HG03342 (cell line): Measurements from ENCODE around the gene TXNDC16.
"Not testable (repeated sequence)": the region's sequence is repeated elsewhere in the genome, so short reads cannot be mapped to it uniquely, and the experiment has no call there.

Source experiments
- ATAC-seq: cut with Tn5 transposase; IDR thresholded peaks from one replicate; pipeline ENCODE4 v1.9.1; 2021; ENCODE audit warnings: mild to moderate bottlenecking, moderate library complexity; ENCODE audit not compliant: unreplicated experiment

Gene TXNDC16, protein sequence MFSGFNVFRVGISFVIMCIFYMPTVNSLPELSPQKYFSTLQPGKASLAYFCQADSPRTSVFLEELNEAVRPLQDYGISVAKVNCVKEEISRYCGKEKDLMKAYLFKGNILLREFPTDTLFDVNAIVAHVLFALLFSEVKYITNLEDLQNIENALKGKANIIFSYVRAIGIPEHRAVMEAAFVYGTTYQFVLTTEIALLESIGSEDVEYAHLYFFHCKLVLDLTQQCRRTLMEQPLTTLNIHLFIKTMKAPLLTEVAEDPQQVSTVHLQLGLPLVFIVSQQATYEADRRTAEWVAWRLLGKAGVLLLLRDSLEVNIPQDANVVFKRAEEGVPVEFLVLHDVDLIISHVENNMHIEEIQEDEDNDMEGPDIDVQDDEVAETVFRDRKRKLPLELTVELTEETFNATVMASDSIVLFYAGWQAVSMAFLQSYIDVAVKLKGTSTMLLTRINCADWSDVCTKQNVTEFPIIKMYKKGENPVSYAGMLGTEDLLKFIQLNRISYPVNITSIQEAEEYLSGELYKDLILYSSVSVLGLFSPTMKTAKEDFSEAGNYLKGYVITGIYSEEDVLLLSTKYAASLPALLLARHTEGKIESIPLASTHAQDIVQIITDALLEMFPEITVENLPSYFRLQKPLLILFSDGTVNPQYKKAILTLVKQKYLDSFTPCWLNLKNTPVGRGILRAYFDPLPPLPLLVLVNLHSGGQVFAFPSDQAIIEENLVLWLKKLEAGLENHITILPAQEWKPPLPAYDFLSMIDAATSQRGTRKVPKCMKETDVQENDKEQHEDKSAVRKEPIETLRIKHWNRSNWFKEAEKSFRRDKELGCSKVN

DNA sequence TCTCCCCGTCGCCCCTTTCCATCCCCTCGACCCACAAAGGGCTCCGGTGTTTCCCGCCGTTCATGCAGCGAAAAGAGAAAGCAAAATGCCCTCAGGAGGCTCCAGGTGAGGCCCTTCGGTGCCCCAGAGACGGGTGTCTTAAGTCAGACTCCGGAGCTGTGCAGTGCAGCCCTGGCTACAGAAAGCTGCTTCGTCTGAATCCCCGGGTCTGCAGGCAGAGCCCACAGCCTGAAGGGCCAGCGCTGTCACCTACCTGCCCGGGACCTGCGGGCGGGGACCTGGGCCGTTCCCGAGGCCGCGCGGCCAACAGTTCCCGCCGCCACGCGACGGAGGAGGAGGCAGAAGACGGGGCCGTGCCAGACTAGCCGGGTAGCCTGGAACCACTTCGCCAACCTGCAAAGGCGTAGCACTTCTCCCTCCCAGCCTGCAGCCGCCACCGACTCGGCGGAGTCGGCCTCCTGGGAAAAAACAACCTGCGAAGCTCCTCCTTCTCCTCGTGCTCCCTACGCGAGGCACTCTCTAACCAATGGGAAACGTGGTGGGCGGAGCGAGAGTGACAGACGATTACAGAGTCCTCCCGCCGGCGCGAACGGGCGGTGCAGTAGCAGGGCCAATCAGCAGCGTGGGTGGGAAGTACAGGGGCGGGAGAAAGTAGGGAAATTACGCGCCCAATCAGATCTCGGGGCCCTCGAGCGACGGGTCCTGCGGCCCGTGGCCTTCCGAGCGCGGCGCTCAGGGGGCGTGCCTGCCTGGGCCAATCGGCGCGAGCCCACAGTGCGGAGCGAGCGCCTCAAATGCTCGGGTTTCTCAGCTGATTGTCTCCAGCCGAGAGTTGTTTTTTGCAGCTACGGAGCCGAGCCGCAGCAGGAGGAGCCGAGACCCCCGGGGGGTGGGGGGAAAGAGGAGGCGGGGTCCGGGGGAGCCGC lies at the start of gene TXNDC16, which contains the start of gene GPR137C:
TSS of gene TXNDC16 (minus strand) at position 443 of the 926 bp plus-strand sequence. CDS start 8,948 bp downstream, outside the sequence.
TSS of gene GPR137C (plus strand) at position 774 of the 926 bp plus-strand sequence. CDS start 312 bp downstream, outside the sequence.
- ATAC-seq: peak; percentile 89

DNA sequence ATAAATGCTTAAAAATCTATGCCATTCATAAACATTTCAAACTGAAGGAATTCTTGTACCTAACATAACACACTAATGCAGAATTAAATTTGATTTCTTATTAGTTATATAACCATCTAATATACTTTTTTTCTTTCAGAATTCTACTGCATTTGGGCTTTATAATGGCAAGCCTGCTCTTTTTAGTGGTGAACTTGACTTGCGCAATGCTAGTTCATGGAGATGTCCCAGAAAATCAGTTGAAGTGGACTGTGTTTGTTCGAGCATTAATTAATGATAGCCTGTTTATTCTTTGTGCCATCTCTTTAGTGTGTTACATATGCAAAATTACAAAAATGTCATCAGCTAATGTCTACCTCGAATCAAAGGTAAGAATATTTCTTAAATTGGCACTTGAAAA lies 47.7 kb upstream of the TXNDC16 start:
- ATAC-seq: no peak

DNA sequence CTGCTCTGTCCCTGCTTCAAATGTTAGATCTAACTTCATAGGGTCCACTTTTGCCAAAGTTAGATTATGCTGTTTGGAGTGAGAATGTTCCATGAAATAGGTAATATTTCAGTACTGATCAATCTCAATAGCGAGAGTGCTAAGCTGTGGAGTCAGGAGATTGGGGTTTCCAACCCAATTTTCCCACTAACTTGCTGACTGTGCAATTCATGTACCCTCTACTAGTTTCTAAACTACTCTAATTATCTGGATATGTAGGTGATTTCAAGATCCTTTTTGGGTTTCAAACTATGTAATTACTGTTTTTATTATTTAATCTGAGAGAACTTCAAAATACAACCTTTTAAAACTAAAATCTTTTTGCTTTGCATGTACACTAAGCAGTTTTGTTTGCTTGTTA lies 46.3 kb upstream of the TXNDC16 start:
- no peak for ATAC-seq

DNA sequence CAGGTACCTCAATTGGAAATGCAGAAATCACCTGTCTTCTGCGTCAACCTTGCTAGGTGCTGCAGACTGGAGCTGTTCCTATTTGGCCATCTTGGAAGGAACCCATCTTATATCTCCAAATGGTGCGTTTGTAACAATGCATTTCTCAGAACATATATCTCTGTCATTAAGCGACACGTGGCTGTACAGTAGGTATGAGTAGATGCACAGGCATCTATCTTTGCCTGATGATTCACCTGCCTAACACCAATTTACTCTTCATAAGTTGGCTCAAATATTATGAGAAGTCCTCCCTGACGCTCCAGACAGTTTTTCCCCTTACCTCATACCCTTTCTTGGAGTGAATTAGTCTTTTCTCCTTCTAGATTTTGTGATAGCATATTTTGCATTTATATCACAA lies 44.6 kb upstream of the TXNDC16 start:
- ATAC-seq: no peak

DNA sequence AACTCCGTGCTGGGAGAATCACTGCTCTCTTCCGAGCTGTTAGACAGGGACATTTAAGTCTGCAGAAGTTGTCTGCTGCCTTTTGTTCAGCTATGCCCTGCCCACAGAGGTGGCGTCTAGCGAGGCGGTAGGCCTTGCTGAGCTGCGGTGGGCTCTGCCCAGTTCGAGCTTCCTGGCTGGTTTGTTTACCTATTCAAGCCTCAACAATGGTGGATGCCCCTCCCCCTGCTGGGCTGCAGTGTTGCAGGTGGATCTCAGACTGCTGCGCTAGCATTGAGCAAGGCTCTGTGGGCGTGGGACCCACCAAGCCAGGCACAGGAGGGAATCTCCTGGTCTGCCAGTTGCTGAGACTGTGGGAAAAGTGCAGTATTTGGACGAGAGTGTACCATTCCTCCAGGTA lies 44.0 kb upstream of the TXNDC16 start:
- no peak for ATAC-seq

DNA sequence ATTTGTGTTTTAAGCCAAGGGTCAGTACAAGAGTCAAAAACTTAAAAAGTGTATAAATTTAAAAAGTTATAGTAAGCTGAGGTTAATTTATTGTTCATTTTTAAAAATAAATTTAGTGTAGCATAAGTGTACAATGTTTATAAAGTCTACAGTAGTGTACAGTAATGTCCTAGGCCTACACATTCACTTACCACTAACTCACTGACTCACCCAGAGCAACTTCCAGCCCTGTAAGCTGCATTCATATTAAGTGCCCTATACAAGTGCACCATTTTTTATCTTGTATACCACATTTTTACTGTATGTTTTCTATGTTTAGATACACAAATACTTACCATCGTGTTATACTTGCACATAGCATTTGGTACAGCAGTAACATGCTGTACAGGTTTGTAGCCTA lies 38.0 kb upstream of the TXNDC16 start:
- no peak for ATAC-seq

DNA sequence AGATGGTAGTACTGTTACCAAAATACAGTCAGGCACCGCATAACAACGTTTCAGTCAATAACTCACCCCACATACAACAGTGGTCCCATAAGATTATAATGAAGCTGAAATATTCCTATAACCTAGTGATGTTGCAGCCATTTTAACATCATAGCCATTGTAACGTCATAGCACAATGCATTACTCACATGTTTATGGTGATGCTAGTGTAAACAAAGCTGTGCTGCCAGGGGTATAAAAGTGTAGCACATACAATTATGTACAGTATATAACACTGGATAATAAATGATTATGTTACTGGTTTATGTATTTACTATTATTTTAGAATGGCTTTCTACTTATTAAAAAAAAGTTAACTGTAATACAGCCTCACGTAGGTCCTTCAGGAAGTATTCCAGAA lies 37.3 kb upstream of the TXNDC16 start:
- no peak for ATAC-seq

DNA sequence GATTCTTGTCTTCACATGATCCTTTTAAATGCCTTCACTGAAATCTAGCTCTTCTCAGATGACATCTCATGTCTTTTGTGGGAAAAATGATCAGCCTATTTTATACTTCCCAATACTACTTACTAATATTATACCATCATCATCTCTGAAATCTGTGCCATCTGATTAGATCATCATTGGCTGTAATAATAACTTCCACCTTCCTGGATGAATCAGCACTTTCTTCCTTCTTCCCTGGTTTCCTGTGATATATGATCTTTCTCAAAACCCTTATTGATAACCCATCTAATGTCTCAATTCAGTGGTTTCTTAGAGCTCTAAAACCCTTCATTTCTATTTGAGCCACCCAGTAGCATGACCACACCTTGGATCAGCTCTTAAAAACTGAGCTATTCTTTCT lies 31.2 kb upstream of the TXNDC16 start:
- ATAC-seq: no peak

DNA sequence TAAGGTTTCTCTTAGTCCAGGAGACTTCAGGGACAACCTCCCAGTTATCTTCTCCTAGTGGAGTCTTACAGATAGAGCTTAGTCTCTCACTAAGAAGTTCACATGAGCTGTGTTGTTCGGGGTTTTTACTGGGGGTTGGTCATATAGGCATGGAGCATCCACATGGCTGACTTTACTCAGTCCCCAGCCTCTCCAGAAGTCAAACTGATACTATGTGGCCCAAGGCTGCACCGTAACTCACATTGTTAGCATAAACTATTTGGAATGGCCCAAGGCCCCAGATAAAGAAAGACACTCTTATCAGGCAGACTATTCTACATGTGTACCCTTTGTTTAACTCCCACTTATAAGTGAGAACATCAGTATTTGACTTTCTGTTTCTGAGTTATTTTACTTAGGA lies 23.6 kb upstream of the TXNDC16 start:
- ATAC-seq: no peak

DNA sequence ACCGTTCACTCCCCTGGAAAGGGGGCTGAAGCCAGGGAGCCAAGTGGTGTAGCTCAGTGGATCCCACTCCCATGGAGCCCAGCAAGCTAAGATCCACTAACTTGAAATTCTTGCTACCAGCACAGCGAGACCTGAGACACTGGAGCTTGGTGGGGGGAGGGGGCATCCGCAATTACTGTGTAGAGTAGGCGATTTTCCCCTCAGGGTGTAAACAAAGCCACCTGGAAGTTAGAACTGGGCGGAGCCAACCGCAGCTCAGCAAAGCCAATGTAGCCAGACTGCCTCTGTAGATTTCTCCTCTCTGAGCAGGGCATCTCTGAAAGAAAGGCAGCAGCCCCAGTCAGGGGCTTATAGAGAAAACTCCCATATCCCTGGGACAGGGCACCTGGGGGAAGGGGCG lies 16.1 kb upstream of the TXNDC16 start:
- ATAC-seq: not testable (repeated sequence)

DNA sequence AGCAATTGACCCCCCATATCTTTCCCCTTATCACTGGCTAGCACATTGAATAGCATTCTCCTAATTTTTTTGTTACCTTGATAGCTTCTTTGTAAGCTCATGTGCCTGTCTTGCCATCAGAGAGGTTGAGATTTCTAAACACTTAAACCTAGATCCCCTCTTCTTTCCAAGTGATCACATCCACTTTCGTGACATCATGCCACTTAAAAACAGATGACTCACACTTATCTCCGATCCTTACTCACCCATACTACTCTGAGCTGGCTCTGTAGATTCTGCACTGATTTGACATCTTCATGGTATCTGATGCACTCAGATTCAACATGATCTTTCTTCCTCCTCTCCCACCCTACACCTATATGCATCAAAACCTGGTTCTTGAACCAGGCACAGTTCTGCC lies 10.8 kb upstream of the TXNDC16 start:
- no peak for ATAC-seq

DNA sequence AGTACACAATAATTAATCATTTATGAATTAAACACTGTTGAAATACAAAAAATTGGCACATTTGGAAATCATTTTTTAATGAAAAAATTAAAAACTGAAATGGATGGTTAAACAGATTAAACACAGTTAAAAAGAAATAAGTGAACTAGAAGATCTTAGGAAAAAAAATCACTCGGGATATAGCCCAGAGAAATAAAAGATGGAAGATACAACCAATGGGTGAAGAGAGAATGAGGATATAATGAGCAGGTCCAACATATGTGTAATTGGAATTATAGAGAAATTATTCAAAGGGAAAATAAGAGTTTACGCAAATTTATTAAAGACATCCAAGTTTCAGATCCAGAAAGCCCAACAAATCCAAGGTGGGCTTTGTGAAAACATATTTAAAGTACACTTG lies 6.4 kb upstream of the TXNDC16 start:
- ATAC-seq: no peak

DNA sequence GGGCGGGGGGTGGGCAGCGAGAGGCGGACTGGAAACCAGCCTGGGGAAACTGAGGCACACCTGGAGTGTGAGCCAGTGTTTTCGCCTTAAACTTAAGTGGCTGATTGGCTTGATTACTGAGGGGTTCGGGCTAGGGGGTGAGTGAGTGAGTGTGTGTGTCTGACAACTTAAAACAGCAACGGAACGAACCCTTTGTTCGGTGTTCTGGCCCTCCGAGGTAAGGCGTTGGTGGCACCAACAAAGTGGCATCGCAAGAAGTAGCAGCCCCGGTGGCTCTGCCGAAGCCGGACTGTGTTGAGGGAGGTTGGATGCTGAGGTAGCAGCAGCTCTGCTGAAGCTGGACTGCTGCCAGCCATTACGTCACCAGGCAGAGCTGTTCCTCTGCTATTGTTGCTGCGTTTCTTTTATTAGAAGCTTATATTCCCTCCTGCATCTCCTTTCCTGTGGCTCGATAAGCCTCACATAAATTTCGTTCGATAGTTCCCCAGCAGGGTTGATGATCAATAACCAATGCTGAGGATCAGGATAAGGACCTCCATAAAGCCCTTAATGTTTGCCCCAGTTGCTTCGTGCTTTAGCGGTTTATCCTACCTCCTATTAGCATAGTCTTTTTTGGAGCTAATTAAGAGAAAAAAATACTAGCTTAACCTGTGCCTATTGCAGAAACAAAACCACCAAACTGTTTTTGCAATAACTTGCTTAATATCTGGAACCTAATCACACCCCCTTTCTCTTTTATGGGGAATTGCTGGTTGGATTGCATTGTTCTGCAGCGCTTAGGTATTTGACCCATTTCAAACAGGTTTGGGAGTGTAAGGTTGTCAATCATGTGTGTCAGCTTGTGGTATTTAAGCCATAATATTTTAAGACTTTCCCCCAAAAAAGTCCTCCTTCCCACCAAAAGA lies 1.6 kb upstream of the TXNDC16 start:
- no peak for ATAC-seq

DNA sequence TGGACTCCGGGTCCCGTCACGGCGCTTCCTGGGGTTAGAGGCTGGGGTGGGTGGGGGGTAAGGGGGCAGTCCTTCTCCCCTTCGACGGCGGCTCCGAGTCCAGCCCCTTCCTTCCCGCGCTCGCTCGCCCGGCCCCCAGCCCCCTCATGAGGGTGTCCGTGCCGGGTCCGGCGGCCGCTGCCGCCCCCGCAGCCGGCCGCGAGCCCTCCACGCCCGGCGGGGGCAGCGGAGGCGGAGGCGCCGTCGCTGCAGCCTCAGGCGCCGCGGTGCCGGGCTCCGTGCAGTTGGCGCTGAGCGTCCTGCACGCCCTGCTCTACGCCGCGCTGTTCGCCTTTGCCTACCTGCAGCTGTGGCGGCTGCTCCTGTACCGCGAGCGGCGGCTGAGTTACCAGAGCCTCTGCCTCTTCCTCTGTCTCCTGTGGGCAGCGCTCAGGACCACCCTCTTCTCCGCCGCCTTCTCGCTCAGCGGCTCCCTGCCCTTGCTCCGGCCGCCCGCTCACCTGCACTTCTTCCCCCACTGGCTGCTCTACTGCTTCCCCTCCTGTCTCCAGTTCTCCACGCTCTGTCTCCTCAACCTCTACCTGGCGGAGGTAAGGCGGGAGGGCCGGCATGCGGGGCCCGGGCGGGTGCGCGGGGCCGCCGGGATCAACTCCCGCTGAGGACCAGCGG lies 831 bp upstream of the TXNDC16 start:
- ATAC-seq: peak; percentile 23

DNA sequence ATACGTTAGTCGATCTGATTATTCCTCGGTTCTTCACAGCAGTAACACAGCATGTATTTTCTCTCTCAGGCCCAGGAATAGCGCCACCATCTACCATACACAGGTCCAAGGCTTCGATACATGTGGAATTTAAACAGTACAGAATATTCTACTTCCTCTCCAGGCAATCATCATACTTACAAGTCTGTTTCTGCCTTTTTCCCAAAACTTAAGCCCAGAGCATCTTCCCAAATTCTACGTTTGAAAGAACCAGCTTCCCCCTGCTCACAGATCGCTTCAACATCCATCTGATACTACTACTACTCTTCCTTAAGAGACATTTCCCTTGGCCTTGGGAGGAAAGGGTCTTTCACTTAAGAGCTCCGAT lies 626 bp downstream of the TXNDC16 start:
- no peak for ATAC-seq

DNA sequence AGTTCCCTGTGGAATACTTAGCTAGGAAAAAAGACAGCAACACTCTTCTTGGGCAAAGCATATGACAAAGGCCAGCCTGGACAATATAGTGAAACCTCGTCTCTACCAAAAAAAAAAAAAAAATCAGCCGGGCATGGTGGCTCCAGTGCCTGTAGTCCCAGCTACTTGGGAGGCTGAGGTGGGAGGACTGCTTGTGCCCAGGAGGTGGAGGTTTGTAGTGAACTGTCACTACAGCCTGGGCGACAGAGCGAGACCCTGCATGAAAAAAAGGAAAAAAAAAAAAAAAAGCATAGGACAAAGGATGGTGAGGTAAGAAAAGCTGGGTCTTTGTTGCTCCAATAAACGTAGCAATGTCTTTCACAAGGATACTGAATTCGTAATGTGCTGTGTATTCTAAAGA lies 1.1 kb downstream of the TXNDC16 start:
- ATAC-seq: no peak

DNA sequence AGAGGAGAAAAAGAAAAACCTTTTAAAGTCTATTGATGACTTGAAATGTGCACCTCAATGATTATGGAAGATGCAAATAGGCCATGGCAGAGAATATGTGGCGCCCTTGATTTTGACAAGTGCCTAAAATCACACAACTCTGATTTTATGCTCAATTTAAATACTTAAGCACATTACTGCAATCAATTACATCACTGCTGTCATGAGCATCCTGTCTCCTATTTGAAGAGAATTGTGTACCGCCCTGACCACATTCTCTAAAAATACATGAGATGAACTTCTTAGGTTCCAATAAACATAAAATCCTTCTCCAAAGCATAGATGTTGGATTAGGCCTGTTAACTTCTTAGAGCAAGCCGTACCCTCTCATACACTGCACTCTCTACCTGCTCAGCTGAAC lies 1.6 kb downstream of the TXNDC16 start:
- ATAC-seq: no peak

DNA sequence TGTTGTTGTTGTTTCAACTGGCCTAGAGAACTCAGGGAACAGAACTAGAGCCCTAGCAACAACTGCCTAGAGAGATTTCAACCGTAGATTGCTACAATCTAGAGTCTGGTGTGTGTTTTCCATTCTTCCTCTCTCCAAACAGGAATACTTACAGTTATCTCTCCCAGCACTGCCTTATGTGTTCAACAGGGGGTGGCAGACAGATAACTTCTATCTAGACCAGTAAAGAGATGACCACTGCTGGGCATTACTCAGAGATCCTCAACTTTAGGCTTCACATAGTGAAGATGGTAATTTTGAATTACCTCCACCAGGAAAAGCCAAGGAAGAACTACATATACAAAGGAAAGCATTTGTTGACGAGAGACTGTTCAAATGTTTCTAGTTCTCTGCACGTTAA lies 4.8 kb downstream of the TXNDC16 start:
- no peak for ATAC-seq

DNA sequence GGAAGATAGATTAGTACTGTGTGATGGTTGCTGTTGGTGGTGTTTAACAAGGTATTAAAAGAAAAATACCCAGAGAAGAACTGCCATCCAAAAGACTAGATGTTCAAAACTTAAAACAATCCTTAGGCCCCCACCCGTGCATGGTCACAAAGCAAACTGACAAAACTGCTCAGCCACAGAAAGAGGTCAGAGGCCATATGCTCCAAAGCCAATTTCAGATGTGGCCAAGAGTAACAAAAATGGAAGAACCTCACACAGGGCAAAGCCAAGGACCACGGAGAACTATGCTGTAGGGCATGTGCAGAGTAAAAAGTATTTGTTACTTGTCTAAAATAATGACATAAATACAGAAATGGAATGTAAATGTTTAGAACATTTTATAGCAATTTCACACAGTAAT lies 5.3 kb downstream of the TXNDC16 start:
- ATAC-seq: no peak

DNA sequence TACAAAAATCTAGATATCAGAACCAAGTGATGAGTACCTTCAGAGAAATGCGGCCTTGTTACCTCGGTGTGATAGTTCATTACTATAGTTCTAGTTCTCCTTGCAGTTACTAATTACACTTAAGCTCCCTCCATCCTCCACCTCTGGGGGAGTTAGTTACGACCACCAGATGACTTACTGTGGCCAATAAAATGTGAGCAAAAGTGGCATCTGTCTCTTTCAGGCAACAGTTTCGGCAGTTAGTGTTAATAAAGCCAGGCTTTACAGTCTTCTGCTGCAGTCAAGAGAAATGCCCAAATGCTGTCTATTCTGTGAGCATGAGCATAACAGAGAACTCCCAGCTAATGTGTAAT lies 6.0 kb downstream of the TXNDC16 start:
- no peak for ATAC-seq
